NCI-H2227 (cell line): ENCODE data around the gene SLC22A17.
A peak's percentile ranks its signal among the peaks of the same experiment; 100 is the strongest.

Source experiments
- DNase-seq: peaks from one replicate; lab custom pipeline; 2025; ENCODE audit not compliant: unreplicated experiment; lab: John Stamatoyannopoulos, UW

SLC22A17 gene

DNA sequence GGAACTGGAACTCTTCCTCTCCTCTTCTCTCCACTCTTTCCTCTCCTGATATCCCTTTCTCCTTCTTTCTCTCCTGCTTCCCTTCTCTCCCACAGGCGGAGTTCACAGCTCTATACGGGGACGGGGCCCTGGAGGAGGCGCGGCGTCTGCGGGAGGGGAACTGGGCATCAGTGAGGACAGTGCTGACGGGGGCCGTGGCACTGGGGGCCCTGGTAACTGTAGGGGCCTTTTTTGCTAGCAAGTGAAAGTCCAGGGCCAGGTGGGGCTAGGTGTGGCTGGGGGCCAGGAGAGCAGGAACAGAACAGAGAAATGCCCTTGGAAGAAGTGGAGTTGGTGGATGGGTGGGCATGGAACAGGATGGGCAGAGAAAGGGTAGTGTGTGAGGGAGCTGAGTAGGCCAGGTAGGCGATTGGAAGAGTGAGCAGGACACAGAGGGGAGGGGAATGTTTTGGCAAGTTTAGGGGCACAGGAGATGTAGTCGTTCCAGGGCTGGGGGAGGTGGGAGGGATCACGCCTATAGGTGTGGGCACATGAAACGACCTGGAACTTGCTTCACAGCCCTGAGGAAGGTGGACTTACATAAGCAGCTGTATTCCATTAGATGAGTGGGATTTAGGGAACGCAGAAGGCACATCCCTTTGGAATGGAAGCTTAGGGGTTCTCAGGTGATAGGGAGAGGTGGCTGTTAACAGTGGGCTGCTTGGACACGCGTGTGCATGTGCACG, 43.8 kb downstream of the SLC22A17 start:
- DNase-seq = no peak

DNA sequence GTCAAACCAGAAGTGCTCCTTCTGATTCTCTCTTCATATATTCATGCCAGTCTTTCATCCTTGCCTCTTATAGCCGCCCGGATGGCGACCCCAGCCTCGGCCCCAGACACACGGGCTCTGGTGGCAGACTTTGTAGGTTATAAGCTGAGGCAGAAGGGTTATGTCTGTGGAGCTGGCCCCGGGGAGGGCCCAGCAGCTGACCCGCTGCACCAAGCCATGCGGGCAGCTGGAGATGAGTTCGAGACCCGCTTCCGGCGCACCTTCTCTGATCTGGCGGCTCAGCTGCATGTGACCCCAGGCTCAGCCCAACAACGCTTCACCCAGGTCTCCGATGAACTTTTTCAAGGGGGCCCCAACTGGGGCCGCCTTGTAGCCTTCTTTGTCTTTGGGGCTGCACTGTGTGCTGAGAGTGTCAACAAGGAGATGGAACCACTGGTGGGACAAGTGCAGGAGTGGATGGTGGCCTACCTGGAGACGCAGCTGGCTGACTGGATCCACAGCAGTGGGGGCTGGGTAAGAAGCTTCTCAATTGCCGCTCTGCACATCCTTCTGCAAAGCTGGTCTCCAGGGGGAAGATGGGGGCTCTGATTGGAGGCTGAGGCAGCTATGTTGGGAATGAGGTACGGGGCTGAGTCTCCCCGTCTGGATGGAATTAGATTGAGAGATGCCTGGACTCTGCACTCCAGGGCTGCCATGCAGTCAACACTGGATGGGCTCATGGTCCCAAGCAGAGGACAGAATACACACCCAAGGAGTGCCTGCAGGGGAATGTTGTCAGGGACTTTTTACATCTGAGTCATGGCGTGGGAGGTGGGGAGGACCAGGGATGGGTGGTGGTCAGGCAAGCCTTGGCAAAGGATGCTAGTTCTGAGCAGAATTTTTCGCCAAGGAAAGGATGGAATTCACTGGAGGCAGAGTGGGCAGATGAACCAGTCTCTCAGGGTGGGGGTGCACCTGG, 44.7 kb downstream of the SLC22A17 start:
- DNase-seq = no peak

DNA sequence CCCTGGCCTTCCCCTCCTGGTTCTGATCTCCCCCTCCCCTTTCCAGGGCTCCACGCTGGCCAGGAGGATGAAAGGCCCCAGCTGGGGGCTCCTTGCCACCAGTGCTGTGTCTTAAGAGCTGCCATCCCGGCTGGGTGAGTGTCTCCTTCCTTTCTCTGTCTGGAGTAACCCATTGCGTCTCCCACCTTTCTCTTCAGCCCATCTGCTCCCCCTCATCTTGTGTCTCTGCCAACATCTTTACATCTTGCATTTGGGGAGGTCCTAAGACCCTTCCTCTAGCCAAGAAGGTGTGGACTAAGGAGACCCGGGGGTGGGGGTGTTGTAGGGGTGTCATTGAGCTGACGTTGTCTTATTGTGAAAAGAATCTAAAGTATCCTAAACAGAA, 45.5 kb downstream of the SLC22A17 start:
- no peak for DNase-seq

DNA sequence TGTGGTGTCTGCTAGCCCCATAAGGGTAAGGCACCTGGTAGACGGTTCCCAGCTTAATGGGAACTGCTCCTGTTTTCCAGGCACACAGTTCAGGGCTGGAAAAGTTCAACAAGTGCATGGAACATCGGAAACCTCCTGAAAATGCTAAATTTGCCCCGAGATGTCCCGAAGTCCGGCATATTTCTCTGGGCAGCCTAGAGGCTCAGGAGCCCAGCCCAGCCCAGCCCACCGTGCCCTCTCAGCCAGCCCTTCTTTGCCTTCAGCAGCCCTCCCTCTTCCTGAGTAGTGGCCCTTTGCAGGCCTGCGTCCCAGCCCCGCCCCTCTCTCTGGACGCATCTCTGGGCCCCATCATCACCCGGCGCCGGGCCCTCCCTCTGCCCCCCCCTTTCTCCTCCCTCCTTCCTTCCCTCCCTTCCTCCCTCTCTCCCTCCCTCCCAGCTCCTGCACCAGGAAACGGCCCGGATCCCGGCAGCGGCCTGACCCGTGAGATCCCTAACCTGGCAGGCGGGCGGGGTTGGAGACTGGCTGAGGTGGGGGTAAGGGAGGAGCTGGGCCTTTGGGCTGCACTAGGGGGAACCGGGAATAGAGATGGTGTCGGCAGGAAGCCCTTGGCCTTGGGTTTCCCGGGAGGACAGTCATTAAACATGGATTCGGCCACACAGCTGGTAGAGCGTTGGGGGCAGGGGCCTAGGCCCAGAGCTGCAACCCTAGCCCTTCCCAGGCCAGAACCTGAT, 46.1 kb downstream of the SLC22A17 start, which contains the start of gene BCL2L2:
TSS of gene BCL2L2 (plus strand) at position 422 of the 734 bp plus-strand sequence. CDS start 935 bp downstream, outside the sequence.
- peak; percentile 88 for DNase-seq

DNA sequence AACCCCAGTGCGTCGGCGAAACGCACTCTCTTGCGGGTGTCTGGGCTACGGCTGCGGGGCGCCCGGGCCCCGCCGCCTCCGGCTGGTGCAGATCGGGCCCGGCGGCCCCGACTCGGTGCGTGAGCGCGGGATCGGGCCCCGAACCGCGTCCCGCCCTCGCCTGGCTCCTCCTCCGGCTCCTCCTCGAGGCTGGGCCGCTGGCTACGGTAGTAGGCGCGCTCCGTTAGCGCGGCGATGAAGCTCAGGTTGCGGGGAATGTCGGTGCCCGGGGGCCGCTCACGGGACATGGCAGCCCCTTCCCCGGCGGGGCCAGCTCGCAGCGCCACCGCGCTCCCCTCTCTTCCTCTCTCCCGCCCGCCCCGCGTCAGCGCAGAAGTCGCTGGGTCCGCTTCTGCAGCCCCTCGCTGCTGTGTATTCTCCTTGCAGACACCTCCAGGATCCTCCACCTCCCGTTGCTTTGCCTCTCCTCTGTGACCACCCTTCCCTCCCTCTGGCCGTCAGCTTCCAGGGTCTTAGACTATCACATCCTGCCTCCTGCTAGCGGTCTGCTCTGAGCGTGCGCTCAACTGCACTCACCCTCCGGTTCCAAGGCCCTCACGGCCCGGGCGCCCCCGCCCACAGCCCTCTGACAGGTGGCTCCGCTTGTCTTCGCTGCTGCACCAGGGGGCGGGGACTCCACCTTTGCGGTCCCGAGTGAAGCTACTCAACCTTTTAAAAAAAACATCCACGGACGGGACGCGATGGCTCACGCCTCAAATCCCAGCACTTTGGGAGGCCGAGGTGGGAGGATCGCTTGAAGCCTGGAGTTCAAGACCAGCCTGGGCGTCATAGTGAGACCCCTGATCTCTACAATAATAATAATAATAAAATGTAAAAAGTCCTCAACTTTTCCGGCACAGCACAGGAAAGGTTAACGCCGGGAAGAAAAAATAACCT, 50.1 kb downstream of the SLC22A17 start, which contains the start of gene PPP1R3E:
TSS of gene PPP1R3E (minus strand) at position 570 of the 936 bp plus-strand sequence. CDS start at position 287, 283 bp downstream.
- peak; percentile 82 for DNase-seq

DNA sequence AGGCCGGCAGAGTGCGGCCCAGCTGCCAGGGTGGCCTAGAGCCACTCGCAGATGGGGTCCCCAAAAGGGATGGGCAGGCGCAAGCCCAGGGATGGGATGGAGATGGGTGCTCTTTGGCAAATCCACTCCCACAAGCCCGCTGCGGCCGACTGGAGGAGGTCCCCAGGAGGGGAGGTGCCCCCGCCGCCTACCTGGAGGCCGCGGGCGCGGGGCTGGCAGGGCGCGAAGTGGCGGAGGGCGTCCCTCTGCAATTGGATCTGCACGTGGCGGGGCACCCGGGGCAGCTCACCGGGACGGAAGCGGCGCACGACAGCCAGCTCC, 50.8 kb downstream of the SLC22A17 start:
- DNase-seq = no peak

DNA sequence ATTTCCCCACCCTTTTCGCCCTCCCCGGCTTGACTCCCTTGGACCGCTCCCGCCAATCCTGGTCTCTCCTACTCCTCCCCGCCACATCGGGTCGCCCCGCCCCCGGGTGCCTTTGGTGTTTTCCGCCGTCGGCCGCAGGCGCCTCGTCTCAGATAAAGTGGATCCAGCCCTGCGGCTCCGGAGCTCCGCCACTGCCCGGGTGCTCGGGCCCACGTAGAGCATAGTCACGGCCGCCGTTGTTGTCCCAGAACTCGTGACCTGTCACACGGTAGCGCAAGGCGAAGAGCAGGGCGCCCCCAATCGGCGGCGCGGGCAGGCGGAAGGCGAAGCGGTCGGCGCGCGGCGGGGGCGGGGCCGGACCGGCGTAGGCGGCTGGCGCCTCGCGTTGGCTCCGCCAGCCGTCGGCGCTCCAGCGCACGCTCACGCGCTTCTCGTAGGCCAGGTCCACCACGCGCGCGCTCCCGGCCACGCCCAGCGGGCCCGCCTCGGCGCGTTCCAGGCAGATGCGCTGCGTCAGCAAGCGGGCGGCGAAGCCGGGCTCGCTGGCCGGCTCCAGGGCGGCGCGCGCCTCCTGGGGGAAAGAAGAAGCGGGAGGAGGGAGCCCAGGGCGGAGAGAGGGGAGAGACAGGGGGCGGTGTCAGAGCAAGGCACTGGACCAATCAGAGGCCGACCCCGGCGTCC, 51.3 kb downstream of the SLC22A17 start:
- DNase-seq = peak; percentile 99

DNA sequence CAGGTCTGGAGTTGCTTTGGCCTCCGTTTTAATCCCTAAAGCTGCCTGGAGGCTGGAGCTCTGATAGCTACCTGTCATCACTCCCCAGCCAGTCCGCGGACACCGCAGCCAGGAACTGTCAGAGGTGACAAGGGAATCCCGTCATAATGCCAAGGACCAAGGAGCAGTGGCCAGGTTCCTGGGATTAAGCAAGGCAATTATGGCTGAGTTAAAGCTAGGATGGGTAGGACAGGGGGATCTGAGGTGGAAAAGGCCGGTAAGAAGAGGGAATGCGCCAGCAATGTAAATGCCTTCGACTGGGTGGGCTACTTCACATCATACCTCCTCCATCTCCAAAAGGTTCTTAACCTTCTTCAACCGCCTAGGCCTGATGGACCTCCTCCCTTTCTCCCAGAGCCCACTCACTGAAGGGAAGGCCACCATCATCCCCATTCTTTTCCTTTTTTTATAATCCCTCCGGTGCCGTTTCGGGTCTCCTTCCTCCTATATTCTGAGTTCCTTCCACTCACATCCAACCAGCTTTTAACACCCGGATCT, 51.9 kb downstream of the SLC22A17 start:
- DNase-seq = peak; percentile 26

DNA sequence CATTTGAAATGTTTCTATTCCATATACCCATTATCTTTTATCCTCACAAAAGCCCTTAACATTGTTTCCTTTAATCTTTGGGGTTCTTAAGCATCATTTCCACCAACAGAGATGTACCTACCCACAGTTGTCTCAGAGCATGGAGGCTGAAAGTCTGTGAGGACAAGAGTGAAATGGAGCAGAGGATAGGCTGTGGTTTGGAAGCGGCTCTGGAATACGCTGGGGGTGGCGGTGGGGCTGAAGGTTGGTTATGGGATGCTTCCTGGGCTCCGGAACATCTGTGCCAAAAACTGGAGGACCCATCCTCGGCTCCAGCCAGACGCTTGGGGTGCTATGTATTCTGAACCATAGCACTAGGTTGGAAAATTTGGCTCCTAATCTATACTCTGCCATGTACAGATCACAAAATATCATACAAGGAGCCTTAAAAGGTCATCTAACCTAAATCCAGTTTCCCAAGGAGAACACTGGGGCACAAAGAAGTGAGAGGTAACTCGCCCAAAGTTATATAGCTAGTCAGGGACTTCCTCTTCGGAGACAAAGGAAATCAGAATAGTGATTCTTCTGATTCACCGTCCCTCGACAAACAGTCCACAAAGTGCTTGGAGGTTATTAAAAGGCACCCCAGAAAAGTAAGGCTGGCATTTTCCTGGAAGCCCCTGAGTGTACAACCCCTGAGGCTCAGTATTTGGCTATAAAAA, 52.6 kb downstream of the SLC22A17 start:
- no peak for DNase-seq

DNA sequence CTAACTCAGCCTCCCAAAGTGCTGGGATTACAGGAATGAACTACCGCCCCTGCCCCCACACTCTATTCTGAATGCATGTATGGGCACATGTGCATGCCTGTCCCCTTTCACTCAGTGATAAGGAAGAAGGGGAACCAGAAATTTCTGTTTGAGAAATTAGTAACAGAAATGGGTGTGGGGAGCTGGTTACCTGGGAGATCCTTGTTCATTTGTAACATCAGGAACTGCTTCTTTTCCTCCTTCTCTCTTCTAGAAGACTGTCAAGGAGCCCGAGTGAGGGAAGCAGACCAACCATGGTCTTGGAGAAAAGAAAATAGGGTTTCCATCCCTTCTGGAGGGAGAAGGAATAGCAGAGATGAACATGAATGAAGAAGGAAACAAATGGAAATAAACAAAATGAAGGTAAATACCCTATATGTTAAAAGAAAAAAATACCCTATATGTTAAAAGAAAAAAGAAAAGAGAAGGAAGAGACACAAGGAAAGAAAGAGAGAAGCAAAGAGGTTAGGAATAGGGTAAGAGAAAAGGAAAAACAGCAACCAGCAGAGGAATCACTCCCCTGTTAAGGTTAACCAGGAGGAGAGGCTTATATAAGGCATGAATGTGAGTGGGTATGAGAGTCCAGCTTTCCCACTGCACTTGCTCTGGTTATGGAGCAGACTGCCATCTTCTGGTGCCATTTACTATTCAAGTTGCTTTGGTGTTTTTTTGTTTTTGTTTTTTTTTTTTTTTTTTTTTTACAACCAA, 53.3 kb downstream of the SLC22A17 start:
- peak; percentile 46 for DNase-seq

DNA sequence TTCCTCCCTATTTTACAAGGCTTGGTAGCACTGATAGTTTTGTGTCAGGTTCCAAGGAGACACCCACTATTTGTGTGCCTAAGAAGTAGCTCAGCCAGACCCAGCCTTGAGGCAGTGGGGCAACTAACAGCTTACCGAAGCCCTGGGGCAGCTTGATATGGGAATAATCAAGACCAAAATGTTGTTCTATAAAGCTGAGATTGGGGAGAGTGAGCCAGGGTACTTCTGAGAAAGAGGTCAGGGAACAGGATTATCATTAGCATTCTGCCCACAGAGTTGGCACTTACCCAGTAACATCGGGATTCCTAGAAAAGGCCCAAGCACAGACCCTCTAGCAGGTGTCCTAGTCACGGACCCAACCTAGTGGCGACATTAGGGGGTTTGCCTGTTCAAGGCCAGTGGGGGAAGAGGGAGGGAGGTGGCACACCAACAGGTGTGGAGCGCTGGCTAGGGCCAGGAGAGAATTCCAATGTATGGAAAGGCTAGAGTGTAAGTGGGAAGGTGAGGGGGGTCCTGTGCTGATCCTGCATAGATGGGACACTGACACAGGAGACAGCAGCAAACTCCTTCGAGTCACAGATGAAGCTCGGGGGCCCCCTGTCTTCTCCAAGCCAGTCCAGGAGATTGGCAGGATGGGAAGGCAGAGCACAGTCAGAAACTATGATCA, 54.9 kb downstream of the SLC22A17 start:
- no peak for DNase-seq

DNA sequence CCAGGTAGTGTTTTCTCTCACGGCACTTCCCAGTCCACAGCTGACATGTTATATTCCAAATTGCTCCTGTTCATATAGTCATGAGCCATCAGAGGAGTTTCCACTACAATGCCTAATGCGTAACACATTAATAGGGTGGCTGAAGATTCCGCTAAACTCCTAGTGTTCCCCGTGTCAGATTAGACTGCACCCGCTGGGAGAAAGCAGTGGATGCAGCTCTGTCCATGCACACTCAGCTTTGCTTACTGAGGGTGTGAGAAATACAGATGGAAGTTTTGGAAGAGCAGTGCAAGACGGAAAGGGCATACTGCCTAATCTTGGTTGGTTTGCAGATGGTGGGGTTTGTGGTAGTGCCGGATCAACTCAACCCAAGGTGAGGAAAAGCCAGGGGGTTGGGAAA, 55.6 kb downstream of the SLC22A17 start:
- DNase-seq = no peak
